Measurements from ENCODE around the gene TOP1.

The TOP1 gene

DNA sequence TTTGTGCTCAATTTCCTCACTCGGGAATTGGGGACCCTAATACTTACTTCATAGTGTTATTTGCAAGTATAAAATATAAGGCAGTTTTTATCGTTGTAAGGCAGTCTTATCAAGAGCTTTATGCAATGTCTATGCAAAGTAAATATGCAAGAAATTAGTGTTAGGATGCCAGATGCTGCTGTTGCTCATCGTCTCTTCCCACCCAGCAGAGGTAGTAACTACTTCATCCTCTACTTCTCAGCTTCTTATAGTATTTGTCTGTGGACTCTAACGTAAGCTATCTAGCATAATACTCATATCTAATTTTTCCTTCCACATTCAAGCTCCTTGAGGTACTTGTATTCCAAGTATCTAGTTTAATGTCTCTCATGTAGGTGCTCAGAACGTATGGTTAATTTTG is 120.3 kb downstream of the TOP1 start:
- no peak for FAIRE-seq

DNA sequence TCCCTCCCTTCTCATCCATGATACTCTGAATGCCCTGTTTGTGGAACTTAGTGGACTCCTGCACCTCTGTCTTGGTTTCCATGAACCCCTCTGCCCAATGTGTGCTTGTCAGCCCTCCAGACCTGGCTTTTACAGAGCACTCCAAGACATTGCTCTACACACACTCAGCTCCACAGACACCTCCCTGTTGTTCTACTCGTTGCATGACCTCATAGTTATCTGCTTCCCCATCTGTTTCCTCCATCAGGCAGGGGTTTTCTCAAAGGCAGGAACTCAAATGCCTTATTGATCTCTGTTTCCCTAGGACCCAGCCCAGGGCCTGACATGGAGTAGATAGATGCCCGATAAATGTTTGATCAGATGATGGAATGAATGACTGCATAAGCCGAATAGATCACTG is 122.0 kb downstream of the TOP1 start:
- no peak for FAIRE-seq

DNA sequence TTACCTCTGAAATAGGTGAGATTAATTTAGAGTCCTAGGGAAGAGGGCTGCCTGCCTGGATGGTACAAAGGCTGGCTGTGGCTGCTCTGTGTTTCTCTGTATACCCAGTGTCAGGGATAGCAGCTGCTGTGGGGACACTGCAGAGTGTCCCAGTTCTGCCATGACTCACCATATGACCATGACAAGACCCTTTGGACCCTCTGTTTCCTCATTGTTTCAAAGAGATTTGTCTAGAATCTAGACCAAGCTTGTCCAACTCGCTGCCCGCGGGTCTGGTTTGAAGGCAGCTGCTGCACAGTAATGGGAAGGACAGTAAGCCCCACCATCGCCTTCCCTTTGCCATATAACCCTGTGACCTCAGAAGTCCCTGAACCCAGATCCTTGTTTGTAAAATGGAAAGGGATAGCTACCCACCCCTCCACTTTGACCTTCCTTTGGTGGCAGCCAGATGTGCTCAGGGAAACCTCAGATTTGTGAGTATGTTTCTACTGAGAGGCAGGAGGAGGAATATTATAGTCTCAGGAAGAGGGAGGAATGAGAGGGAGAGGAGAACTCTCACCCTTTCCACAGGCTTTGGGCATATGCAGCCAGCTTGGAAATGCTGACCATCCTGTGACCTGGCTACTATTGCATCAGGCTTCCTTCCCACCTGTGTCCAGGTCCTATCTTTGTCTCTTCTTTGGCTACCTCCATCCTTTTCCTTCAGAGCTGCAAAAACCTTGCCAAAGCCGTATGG is 122.7 kb downstream of the TOP1 start:
- no peak for FAIRE-seq

DNA sequence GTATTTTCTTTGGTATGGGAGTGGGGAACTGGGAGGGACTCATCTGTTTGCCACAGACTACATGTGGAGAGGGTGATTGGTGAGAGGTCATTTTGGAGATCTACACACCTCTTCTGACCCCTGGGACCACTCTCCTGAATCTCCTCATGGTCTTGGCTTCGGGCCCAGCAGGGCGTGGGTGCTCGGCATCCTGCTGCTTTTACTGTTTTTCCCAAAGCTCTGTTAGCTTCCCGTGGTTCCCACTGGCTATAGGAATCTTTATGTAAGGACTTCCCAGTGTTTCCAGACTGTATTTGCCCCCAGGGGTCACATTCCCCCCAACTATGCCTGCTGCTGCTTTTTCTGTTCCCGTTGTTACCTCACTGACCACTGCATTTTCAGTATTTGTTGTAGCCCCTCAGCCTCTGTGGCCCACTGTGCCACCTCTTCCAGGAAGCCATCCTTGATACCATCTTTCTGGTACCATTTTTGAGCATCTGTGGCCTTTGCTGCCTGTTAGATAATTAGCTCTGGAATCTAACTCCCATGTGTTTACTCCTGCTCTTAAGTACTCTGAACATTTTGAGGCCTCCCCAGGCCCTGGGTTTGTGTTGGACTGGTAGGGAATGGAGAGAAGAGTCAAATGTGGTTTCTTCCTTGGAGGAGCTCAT is 123.6 kb downstream of the TOP1 start:
- FAIRE-seq, result no peak

DNA sequence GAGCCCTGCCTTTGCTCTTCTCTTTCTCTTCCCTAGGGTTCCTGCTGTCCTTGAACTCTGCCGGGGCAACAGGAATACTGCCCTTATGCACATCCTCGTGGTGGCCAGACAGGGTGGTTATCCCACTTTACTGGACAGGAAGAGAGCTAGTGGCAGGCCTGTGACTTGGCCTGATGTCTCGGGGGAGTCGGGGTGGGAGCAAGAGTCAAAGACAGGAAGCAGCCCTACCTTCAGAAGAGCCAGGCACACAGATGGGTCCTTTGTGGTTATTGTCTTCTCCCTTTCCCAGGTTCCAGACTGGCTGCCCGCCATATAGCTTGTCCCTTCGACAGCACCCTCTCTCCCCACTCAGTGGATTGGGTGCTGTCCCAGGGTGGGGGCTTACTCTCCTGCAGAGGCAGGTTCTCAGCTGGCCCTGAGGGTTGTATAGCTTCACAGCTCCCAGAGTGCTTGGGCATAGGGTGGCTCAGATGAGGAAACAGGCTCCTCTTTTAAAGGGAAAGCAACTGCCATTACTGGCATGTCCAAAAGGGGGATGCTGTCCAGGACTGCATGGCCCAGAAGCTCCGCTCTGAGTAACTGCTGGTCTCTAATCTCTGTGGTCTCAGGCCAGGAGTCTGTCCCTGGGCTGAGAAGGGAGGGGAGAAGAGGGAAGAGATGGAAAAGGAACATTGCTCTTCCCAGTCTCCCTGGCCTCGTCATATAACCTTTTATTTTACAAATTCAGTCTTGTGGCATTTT is 126.0 kb downstream of the TOP1 start:
- no peak for FAIRE-seq

DNA sequence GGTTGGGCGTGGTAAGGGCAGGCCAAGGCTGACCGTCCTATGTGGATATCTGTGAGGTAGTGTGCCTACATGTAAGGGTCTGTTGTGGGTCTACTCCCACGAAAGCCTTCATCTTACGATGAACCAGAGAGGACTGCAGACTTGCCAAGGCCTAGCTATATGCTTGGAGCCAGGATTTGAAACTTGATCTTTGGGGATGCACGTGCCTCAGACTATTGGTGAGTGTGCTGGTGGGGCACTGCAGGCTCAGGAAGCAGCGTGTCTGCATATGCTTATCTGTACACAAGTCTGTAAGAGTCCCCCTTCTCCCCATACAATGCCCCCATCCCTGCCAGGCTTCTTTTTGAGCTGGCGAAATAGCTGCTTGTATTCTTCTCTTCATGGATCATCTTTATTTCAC is 126.6 kb downstream of the TOP1 start:
- no peak for FAIRE-seq

DNA sequence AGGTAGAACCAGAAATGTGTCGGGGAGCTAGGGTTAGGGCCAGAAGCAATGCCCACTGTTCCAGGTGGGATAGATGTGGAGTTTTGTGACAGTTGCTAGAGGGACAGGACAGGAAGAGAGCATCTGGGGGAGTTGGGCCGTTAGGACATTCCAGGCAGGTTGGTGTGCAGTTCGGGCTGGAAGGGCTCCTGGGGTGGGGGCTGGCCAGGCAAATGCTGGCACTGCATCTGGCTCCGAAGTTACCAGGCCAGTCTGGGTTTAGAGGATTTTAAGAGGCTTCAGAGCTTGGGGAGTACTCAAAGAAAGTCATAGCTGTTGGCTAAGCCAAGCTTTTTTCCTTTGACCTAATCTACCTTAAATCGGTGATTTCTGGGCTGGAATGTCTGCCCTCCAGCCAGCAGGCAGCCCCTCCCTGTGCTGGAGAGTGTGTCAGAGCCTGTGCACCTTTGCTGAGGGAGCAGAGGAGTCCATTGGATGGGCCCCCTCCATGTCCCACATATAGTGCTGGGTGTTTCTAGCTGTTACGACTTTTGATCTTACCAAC is 129.5 kb downstream of the TOP1 start:
- no peak for FAIRE-seq

DNA sequence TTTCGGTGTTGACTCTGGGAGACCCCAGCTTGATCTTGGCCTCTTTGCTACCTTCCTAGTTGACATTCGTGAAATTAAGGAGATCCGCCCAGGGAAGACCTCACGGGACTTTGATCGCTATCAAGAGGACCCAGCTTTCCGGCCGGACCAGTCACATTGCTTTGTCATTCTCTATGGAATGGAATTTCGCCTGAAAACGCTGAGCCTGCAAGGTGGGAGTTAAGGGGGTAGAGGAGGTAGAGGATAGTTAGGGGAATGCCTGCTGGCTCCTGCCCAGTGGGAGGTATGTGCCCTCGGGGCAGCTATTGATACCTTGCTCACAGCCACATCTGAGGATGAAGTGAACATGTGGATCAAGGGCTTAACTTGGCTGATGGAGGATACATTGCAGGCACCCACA is 130.9 kb downstream of the TOP1 start:
- FAIRE-seq, result no peak

DNA sequence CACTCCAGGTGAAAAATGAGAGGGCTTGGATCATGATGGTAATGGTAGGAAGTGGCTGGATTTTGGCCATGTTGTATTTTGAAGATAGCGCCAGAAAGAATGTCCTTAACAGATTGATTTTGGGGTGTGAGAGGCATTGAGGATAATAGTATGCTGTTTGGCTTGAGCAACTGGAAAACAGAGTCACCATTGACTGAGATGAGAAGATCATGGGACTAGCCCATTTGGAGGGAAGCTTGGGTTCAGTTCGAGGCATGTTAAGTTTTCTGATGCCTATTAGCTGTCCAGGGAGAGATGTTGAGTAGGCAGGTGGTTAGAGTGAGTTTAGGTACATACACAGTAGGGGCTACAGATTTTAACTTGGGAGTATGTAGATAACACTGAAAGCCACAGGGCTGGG is 132.1 kb downstream of the TOP1 start:
- FAIRE-seq, result no peak

DNA sequence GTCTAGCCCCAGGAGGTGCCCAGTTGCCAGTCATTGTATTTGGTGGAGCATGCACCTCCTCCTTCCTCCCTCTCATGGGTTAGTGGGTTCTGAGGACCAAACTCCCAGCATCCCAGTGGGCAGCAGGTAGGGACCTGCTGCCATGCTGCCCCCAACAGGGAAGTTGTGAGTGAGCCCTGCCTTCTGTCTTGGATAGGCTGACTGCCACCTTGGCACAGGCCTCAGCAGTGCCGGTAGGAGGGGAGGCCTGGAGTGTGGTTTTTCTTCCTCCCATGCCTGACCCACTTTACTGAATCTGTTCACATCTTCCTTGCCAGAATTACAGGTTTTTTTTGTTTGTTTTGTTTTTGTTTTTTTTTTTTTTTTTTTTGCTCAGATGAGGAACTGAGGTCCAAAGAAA is 133.3 kb downstream of the TOP1 start:
- FAIRE-seq, result no peak

DNA sequence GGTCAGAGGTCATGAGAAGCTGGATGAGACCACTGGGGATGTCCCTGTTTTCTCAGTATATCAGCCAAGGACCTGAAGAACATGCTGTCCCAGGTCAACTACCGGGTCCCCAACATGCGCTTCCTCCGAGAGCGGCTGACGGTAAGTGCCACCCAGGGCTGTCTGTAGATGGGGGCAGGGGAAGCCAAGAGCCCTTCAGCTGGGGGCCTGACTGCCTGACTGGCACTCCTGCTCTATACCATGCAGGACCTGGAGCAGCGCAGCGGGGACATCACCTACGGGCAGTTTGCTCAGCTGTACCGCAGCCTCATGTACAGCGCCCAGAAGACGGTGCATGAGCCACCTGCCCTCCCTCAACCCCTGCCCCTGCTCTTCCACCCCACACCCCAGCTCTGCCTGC is 133.8 kb downstream of the TOP1 start:
- no peak for FAIRE-seq

DNA sequence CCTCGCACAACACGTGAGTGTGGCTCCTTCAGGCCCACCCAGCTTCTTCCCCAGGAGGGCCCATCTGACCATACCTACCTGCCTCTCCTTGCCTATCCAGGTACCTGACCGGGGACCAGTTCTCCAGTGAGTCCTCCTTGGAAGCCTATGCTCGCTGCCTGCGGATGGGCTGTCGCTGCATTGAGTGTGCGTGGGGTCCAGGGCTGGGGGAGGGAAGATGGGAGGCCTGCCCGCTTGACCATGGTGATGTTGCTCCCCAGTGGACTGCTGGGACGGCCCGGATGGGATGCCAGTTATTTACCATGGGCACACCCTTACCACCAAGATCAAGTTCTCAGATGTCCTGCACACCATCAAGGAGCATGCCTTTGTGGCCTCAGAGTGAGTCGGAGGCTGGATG is 135.2 kb downstream of the TOP1 start:
- FAIRE-seq, result no peak

DNA sequence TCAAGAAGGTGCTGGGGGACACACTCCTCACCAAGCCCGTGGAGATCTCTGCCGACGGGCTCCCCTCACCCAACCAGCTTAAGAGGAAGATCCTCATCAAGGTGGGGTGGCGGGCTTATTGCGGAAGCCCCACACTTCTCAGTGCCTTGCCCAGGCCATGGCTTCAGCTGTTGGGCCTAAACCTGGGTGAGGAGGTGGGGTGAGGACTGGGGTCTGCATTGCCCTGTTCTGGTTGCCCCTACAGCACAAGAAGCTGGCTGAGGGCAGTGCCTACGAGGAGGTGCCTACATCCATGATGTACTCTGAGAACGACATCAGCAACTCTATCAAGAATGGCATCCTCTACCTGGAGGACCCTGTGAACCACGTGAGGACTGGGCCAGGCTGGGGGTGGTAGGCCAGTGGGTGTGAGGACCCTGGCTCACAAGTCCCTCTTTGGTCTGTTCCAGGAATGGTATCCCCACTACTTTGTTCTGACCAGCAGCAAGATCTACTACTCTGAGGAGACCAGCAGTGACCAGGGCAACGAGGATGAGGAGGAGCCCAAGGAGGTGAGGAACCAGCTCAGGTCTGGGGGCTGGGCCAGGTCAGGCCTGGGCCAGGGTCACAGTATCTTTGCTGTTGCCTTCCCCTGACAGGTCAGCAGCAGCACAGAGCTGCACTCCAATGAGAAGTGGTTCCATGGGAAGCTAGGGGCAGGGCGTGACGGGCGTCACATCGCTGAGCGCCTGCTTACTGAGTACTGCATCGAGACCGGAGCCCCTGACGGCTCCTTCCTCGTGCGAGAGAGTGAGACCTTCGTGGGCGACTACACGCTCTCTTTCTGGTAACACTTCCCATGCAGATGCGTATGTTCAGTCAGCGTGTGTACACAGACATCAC is 136.6 kb downstream of the TOP1 start:
- no peak for FAIRE-seq

DNA sequence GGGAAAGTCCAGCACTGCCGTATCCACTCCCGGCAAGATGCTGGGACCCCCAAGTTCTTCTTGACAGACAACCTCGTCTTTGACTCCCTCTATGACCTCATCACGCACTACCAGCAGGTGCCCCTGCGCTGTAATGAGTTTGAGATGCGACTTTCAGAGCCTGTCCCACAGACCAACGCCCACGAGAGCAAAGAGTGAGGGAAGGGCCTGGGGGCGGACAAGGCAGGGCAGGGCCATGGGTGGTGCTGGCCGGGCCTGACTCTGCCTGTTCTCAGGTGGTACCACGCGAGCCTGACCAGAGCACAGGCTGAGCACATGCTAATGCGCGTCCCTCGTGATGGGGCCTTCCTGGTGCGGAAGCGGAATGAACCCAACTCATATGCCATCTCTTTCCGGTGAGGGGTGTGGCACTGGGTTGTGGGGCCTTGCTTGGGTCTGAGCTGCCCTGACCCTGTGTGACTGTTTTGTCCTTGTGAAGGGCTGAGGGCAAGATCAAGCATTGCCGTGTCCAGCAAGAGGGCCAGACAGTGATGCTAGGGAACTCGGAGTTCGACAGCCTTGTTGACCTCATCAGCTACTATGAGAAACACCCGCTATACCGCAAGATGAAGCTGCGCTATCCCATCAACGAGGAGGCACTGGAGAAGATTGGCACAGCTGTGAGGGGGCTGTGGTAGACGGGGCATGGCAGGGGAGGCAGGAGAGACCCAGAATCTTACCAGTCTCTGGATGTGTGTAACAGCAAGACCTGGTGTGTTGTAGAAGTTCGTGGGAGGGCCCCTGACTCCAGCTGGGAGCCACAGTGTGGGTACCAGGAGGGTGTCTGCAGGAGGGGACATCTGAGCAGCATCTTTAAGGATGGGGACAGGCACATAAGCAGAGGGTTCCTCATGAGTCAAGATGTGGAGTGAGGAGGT is 137.8 kb downstream of the TOP1 start:
- no peak for FAIRE-seq

DNA sequence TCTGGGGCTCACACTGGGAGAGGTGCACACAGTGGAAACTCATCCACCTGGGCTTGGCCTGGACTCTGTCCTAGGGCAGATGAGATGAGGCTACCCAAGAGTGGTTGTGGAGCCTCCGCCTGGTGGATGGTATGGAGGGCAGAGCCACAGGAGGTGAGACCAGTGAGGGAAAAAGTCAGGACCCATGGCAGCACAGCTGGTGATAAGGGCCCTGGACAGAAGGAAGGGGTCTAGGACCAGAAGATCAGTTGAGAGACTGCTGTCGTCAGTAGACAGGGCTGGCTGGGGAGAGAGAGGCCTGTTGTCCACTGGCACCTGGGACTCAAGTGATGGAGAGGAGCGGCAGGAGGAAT is 138.5 kb downstream of the TOP1 start:
- no peak for FAIRE-seq

DNA sequence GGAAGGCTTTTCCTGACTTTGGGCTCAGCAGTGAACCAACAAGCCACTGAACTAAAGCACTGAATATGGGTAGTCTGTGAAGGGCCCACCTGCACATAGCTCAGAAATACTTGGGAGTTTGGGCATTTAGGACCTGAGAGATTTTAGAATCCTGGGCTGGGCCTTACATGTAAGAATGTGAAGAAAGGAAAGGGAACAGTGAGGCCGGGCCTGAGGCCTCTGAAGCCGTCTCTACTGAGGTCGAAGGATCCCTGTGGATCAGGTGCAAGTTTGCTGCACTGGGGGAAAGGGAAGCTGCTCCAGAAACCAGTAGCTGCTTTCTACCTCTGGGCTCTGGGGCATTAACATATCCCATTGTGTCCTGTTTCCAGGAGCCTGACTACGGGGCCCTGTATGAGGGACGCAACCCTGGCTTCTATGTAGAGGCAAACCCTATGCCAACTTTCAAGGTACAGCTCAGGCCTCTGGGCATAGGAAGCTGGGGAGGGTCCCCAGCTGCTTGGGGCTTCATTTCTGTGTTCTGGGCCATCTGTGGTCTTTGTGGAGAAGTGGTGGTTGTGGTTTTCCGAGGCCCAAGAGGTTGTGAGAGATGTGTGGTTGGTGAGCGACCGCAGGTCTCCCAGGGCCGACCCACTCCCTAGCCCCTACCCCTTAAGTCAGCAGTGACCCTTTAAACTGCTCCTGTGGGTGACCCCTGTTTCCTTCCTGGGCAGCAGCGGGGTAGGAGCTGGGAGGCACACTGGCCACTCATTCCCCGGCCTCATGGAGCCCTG is 139.0 kb downstream of the TOP1 start:
- no peak for FAIRE-seq

DNA sequence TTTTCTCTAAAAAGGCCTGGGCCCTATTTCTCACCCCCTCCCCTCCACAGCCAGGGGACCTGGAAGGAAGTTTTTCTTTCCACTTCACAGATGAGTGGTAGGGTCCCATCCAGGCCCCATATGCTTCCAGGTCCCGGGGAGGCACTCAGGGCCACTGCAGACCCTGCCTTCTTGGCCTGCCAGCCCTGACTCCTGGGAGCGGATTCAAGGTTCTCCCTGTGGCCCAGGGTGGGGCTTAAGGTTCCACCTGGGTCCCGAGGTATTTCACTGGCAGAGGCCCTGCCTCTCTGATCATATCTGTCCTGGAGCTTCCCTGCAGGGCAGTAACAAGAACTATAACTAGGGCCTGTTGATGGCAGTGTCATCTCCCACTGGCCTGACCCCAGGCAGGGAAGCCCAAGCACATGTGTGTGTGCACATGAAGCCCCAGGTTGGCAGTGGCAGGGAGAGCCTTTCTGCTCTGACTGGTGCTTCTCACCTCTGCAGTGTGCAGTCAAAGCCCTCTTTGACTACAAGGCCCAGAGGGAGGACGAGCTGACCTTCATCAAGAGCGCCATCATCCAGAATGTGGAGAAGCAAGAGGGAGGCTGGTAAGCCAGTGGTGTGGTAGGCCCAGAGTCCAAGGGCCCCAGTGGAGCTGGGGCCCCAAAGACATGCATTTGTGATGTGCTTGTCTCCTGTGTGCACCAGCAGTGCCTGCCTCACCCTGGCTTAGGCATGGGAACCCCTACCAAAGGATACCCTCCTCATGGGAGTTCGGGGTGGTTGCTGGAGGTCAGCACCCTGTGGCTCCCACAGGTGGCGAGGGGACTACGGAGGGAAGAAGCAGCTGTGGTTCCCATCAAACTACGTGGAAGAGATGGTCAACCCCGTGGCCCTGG is 139.9 kb downstream of the TOP1 start:
- no peak for FAIRE-seq

DNA sequence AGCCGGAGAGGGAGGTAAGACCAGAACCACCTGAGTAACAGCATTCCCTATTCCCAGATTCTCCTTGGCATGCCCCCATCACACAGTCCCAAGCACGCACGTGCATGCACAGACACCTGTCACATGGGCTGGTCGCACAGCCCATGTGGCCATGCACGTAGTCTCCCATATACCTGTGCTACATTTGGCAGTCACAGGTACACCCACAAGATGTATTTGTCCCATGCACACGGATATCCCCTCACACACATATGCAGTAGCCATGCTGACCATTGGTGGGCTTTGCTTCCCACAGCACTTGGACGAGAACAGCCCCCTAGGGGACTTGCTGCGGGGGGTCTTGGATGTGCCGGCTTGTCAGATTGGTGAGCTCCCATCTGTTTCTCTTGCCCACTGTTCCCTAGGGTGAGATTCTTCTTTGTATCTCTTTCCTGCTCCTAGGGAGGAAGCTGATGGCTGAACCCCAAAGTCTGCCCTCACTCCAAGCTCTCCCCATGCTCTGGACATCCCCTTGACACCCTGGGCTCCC is 140.6 kb downstream of the TOP1 start:
- no peak for FAIRE-seq

DNA sequence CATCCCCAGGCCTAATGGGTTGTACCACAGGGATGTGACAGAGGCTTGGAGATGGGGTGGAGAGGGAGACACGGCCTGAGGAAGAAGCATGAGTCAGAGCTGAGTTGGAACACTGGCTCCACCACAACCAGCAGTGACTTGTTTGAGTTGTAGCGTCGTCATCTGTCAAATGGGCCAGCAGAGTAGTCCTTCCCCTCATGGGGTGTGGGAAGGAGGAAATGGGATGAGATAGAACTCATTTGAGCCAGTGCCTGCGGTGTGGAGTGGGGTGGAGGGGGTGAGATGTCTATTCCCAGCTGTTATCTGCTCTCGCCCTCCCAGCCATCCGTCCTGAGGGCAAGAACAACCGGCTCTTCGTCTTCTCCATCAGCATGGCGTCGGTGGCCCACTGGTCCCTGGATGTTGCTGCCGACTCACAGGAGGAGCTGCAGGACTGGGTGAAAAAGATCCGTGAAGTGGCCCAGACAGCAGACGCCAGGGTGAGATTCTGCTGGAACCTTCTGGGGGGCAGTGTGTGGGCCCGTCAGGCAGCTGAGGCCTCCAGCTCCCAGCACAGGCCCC is 141.2 kb downstream of the TOP1 start:
- FAIRE-seq, result no peak
